ENCODE measurements around the gene PDCD5. TPM values are rescaled to one million over a fixed set of nuclear protein-coding genes. Genes with fewer than 3 reads are reported as not detected.

The PDCD5 gene
- total and polyA plus RNA-seq, 5 donors from 2014 or later: 35.3 to 201 (median 147) TPM

DNA sequence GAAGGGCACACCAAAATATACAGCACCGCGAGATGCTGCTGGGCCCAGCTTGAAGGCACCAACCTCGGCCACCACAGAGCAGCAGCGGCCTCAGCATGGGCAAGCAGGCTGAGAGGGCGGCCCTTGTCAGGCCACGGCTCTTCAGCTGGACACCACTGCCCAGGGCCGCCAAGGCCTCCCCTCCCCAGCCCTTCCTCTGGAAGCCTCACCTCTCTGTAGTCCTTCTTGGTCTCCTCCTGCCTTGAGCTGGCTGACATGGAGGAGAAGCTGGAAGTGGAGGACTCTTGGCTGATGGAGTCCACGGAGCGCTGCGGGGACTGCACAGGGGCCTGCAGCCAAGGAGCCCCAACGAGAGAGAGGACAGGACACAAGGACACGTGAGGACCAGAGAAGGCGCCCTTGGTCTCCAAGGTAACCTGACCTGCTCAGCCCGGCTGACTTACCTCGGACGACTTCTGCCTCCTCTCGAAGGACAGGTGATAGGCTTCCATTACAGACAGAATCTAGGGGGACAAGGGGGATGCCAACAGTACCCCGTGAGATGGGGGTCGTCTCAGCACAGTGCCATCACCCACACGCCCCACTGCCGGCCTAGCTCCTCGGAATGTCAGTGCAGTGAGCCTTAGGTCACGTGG, 38.2 kb downstream of the PDCD5 start:
- ATAC-seq (ENCODE audit: low read depth in 2 of 2) (no peak), DNase-seq (no peak)
- no peak overlapping the region for H3K4me3 Mint-ChIP-seq
- H3K4me3 ChIP-seq (ENCODE audit: low read depth, low read length): no peak overlapping the region
- H3K4me1 ChIP-seq (ENCODE audit: control insufficient read depth, insufficient read depth, low read length, poor library complexity, severe bottlenecking): no peaks in the 10 kb centered on the region
- no peak overlapping the region for H3K27ac Mint-ChIP-seq
- H3K27me3 ChIP-seq (ENCODE audit: control insufficient read depth, insufficient read depth, low read length): no peaks in the 10 kb centered on the region
- no peaks in the 10 kb centered on the region for H3K9me3 Mint-ChIP-seq
- no peaks in the 10 kb centered on the region for H3K9me3 ChIP-seq (ENCODE audit: control insufficient read depth in 2 of 2, low read length in 2 of 2)
- H3K27me3 Mint-ChIP-seq: no peaks in the 10 kb centered on the region
- H3K4me1 Mint-ChIP-seq: no peaks in the 10 kb centered on the region
- no peak overlapping the region for H3K27ac ChIP-seq (ENCODE audit: insufficient read depth, low read length, poor library complexity, severe bottlenecking)
- peaks cover 76% of the 10 kb centered on the region for H3K36me3 ChIP-seq (ENCODE audit: control insufficient read depth, insufficient read depth, low read length)
- H3K36me3 Mint-ChIP-seq: peaks cover 47% of the 10 kb centered on the region

DNA sequence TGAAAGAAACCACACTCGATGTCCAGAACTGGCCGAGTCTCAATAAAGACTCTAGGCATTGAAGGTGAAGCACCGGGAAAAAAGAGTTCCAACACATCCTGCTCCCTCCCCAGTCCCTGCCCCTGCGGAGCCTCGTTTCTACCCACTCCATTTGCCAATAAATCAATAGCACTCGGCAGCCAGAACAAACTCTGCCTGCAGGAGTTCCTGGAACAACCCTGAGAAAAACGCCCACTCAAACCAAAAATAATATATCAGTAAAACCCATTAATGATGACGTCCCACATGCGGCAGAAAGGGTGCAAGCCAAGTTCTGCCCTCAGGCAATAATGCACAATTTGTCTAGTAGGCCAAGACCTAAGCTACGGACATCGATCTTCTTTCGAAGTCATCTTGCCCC, 41.0 kb downstream of the PDCD5 start:
- Mint-ChIP-seq H3K4me3 (no peak overlapping the region), H3K27ac (peak overlapping the region in 1 of 3 donors; percentile 39), H3K9me3 (no peaks in the 10 kb centered on the region), H3K4me1 (no peaks in the 10 kb centered on the region), H3K27me3 (no peaks in the 10 kb centered on the region), H3K36me3 (peaks cover 47% of the 10 kb centered on the region)
- H3K36me3 ChIP-seq (ENCODE audit: control insufficient read depth, insufficient read depth, low read length): peaks cover 65% of the 10 kb centered on the region
- H3K4me3 ChIP-seq (ENCODE audit: low read depth, low read length): no peak overlapping the region
- no peak overlapping the region for H3K27ac ChIP-seq (ENCODE audit: insufficient read depth, low read length, poor library complexity, severe bottlenecking)
- no peaks in the 10 kb centered on the region for H3K27me3 ChIP-seq (ENCODE audit: control insufficient read depth, insufficient read depth, low read length)
- DNase-seq: no peak
- no peak for ATAC-seq (ENCODE audit: low read depth in 2 of 2)
- no peaks in the 10 kb centered on the region for H3K4me1 ChIP-seq (ENCODE audit: control insufficient read depth, insufficient read depth, low read length, poor library complexity, severe bottlenecking)
- no peaks in the 10 kb centered on the region for H3K9me3 ChIP-seq (ENCODE audit: control insufficient read depth in 2 of 2, low read length in 2 of 2)

DNA sequence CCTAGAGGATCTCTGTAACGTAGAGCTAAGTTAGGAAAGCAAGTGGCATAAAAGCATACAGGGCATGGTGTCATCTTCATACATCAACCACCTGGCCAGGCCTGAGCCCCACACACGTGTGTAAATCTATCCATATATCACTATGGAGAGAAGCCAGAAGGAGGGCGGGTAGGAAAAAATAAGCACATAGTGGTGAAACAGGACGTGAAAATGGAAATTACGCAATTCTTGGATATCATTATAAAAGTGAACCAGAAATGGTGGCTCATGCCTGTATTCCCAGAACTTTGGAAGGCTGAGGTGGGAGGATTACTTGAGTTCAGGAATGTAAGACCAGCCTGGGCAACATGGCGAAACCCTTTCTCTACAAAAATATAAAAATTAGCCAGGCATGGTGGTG, 43.4 kb downstream of the PDCD5 start:
- Mint-ChIP-seq H3K36me3 (peaks cover 47% of the 10 kb centered on the region), H3K4me3 (no peak overlapping the region), H3K27me3 (no peaks in the 10 kb centered on the region), H3K27ac (no peak overlapping the region), H3K4me1 (no peaks in the 10 kb centered on the region), H3K9me3 (no peaks in the 10 kb centered on the region)
- peaks cover 68% of the 10 kb centered on the region for H3K36me3 ChIP-seq (ENCODE audit: control insufficient read depth, insufficient read depth, low read length)
- no peak for ATAC-seq (ENCODE audit: low read depth in 2 of 2)
- no peak overlapping the region for H3K27ac ChIP-seq (ENCODE audit: insufficient read depth, low read length, poor library complexity, severe bottlenecking)
- H3K4me3 ChIP-seq (ENCODE audit: low read depth, low read length): no peak overlapping the region
- no peak for DNase-seq
- H3K4me1 ChIP-seq (ENCODE audit: control insufficient read depth, insufficient read depth, low read length, poor library complexity, severe bottlenecking): no peaks in the 10 kb centered on the region
- no peaks in the 10 kb centered on the region for H3K9me3 ChIP-seq (ENCODE audit: control insufficient read depth in 2 of 2, low read length in 2 of 2)
- H3K27me3 ChIP-seq (ENCODE audit: control insufficient read depth, insufficient read depth, low read length): no peaks in the 10 kb centered on the region

DNA sequence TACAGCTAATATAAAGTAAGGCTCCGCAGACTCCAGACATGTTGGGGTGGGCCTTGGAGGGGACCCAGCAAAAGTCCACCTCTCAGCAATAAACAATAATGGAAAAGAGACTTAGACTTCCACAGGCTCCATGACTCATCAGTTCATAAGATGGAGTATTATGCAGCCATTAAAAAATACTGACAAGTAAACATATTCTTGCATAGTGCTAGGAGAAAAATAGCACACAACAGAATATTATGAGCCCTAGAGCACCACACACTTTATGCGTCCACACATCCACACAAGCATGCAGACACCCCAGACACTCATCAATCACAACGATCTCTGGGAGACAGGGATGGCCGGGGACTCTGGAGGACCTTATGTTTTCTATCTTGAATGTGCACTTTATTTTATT, 46.0 kb downstream of the PDCD5 start:
- Histone ChIP-seq H3K27ac (ENCODE audit: insufficient read depth, low read length, poor library complexity, severe bottlenecking) (no peak overlapping the region), H3K27me3 (ENCODE audit: control insufficient read depth, insufficient read depth, low read length) (no peaks in the 10 kb centered on the region), H3K36me3 (ENCODE audit: control insufficient read depth, insufficient read depth, low read length) (peaks cover 69% of the 10 kb centered on the region), H3K9me3 (ENCODE audit: control insufficient read depth in 2 of 2, low read length in 2 of 2) (no peaks in the 10 kb centered on the region), H3K4me3 (ENCODE audit: low read depth, low read length) (no peak overlapping the region), H3K4me1 (ENCODE audit: control insufficient read depth, insufficient read depth, low read length, poor library complexity, severe bottlenecking) (no peaks in the 10 kb centered on the region)
- H3K4me1 Mint-ChIP-seq: no peaks in the 10 kb centered on the region
- H3K4me3 Mint-ChIP-seq: no peak overlapping the region
- H3K27ac Mint-ChIP-seq: no peak overlapping the region
- ATAC-seq (ENCODE audit: low read depth in 2 of 2): no peak
- H3K9me3 Mint-ChIP-seq: no peaks in the 10 kb centered on the region
- DNase-seq: no peak
- H3K27me3 Mint-ChIP-seq: no peaks in the 10 kb centered on the region
- H3K36me3 Mint-ChIP-seq: peaks cover 43% of the 10 kb centered on the region

DNA sequence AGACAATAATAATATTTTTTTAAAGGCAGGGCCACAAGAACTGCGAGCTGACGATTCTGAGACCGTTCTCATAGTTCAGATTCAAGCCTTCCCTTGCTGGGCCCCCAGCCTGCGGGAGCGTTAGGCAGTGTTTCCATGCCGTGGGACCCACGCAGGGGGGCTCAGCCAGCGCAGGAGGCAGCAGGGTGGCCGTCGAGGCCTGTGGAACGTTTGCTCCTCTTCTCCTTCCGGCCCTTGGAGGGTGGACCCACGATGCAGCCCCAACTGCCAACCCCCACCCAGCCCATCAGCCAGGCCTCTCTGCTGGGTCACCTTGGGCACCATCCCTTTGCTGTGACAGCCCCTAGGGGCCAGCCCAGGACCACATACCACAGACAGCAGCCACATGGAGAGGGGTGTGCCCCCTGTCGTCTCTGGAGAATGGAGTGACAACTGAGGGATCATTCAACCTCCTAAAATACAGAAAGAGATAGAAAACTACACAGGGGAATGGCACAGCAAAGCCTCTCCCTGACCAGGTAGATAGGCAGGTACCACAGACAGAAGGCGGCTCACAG, 46.8 kb downstream of the PDCD5 start:
- Histone ChIP-seq H3K36me3 (ENCODE audit: control insufficient read depth, insufficient read depth, low read length) (peaks cover 64% of the 10 kb centered on the region), H3K27me3 (ENCODE audit: control insufficient read depth, insufficient read depth, low read length) (no peaks in the 10 kb centered on the region), H3K4me1 (ENCODE audit: control insufficient read depth, insufficient read depth, low read length, poor library complexity, severe bottlenecking) (no peaks in the 10 kb centered on the region), H3K9me3 (ENCODE audit: control insufficient read depth in 2 of 2, low read length in 2 of 2) (no peaks in the 10 kb centered on the region), H3K4me3 (ENCODE audit: low read depth, low read length) (no peak overlapping the region), H3K27ac (ENCODE audit: insufficient read depth, low read length, poor library complexity, severe bottlenecking) (no peak overlapping the region)
- H3K36me3 Mint-ChIP-seq: peaks cover 36% of the 10 kb centered on the region
- no peak overlapping the region for H3K4me3 Mint-ChIP-seq
- no peaks in the 10 kb centered on the region for H3K9me3 Mint-ChIP-seq
- no peak for ATAC-seq (ENCODE audit: low read depth in 2 of 2)
- no peaks in the 10 kb centered on the region for H3K27me3 Mint-ChIP-seq
- no peak overlapping the region for H3K27ac Mint-ChIP-seq
- H3K4me1 Mint-ChIP-seq: peaks cover 0 to 1% (median 0%) of the 10 kb centered on the region in 4 donors
- no peak for DNase-seq

DNA sequence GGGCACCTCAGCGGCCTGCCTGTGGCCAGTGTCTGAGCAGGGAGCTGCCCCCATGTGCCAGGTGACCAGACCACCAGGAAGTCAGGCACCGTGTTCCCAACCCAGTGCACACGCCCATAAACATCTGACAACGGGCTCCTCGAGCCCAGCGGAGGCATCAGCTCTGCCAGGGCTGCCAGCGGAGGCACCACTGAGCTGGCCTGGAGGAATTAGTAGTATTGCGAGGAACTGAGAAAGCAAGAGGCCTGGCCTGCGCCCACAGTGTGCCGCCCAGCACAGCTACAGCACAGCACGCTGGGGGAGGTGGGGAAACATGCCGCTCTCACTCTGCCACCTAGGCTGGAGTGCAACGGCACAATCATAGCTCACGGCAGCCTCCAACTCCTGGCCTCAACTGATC, 49.3 kb downstream of the PDCD5 start:
- Histone ChIP-seq H3K27ac (ENCODE audit: insufficient read depth, low read length, poor library complexity, severe bottlenecking) (no peak overlapping the region), H3K27me3 (ENCODE audit: control insufficient read depth, insufficient read depth, low read length) (no peaks in the 10 kb centered on the region), H3K9me3 (ENCODE audit: control insufficient read depth in 2 of 2, low read length in 2 of 2) (no peaks in the 10 kb centered on the region), H3K4me1 (ENCODE audit: control insufficient read depth, insufficient read depth, low read length, poor library complexity, severe bottlenecking) (no peaks in the 10 kb centered on the region), H3K36me3 (ENCODE audit: control insufficient read depth, insufficient read depth, low read length) (peaks cover 50% of the 10 kb centered on the region), H3K4me3 (ENCODE audit: low read depth, low read length) (no peak overlapping the region)
- DNase-seq (no peak), ATAC-seq (ENCODE audit: low read depth in 2 of 2) (no peak)
- H3K27me3 Mint-ChIP-seq: no peaks in the 10 kb centered on the region
- peaks cover 0 to 4% (median under 1%) of the 10 kb centered on the region in 4 donors for H3K4me1 Mint-ChIP-seq
- H3K4me3 Mint-ChIP-seq: no peak overlapping the region
- H3K27ac Mint-ChIP-seq: no peak overlapping the region
- H3K36me3 Mint-ChIP-seq: peaks cover 26% of the 10 kb centered on the region
- H3K9me3 Mint-ChIP-seq: no peaks in the 10 kb centered on the region

DNA sequence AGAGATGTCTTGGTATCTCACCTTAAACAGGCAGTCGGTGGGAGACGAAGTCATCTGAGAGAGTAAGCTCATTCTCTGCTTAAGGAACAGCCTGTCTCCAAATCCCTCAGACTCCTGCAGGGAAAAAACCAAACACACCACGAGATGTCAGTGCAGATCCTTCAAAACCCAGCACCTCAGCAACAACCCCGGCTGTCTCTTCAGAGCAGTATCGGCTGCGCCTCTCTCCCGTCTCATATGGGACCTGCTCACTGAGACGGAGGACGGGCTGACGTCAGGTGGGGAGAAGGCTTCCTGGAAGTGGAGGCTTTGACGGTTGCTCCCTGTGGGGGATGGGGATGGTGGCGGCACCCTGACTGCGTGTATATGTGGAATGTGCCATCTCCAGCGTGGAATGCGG, 50.4 kb downstream of the PDCD5 start:
- Histone ChIP-seq H3K27me3 (ENCODE audit: control insufficient read depth, insufficient read depth, low read length) (no peaks in the 10 kb centered on the region), H3K9me3 (ENCODE audit: control insufficient read depth in 2 of 2, low read length in 2 of 2) (no peaks in the 10 kb centered on the region), H3K27ac (ENCODE audit: insufficient read depth, low read length, poor library complexity, severe bottlenecking) (no peak overlapping the region), H3K4me1 (ENCODE audit: control insufficient read depth, insufficient read depth, low read length, poor library complexity, severe bottlenecking) (no peaks in the 10 kb centered on the region), H3K4me3 (ENCODE audit: low read depth, low read length) (no peak overlapping the region), H3K36me3 (ENCODE audit: control insufficient read depth, insufficient read depth, low read length) (peaks cover 51% of the 10 kb centered on the region)
- Mint-ChIP-seq H3K27ac (no peak overlapping the region), H3K4me1 (peaks cover 0 to 4% (median under 1%) of the 10 kb centered on the region in 4 donors), H3K9me3 (no peaks in the 10 kb centered on the region), H3K27me3 (no peaks in the 10 kb centered on the region), H3K36me3 (peaks cover 27% of the 10 kb centered on the region), H3K4me3 (no peak overlapping the region)
- no peak for DNase-seq
- ATAC-seq (ENCODE audit: low read depth in 2 of 2): no peak

Measured in CD4-positive, CD25-positive, alpha-beta regulatory T cell (primary cell).